HG03045 (cell line): Measurements from ENCODE around the gene PLSCR2.
"Not testable (repeated sequence)": the region's sequence is repeated elsewhere in the genome, so short reads cannot be mapped to it uniquely, and the experiment has no call there.

Experiments used
- ATAC-seq: cut with Tn5 transposase; IDR thresholded peaks from one replicate; pipeline ENCODE4 v1.9.1; 2021; ENCODE audit warnings: mild to moderate bottlenecking, moderate library complexity; ENCODE audit not compliant: unreplicated experiment

PLSCR2 gene

GRCh38 chr3:146491303-146491702 is 21.9 kb upstream of the PLSCR2 start:
- ATAC-seq: no peak

- no peak for ATAC-seq
Measured at GRCh38 chr3:146485297-146485696, 15.9 kb upstream of the PLSCR2 start.

- no peak for ATAC-seq
Measured at GRCh38 chr3:146476094-146476740, 6.9 kb upstream of the PLSCR2 start.

- ATAC-seq: not testable (repeated sequence)
Measured at GRCh38 chr3:146474976-146475375, 5.6 kb upstream of the PLSCR2 start.

- no peak for ATAC-seq
Measured at GRCh38 chr3:146473726-146474125, 4.4 kb upstream of the PLSCR2 start.

GRCh38 chr3:146472611-146473010 is 3.2 kb upstream of the PLSCR2 start:
- ATAC-seq: no peak

GRCh38 chr3:146471012-146471411 is 1.7 kb upstream of the PLSCR2 start:
- ATAC-seq: no peak

- no peak for ATAC-seq
Measured at GRCh38 chr3:146470425-146470990, 1.1 kb upstream of the PLSCR2 start.

- ATAC-seq: no peak
Measured at GRCh38 chr3:146468671-146469149, 651 bp downstream of the PLSCR2 start.

GRCh38 chr3:146468234-146468633 is 1.1 kb downstream of the PLSCR2 start:
- no peak for ATAC-seq

GRCh38 chr3:146466604-146467003 is 2.8 kb downstream of the PLSCR2 start:
- ATAC-seq: no peak

GRCh38 chr3:146465693-146466465 is 3.5 kb downstream of the PLSCR2 start:
- ATAC-seq: no peak

GRCh38 chr3:146464783-146465182 is 4.6 kb downstream of the PLSCR2 start:
- no peak for ATAC-seq

- no peak for ATAC-seq
Measured at GRCh38 chr3:146464005-146464595, 5.3 kb downstream of the PLSCR2 start.

GRCh38 chr3:146454796-146455195 is 14.6 kb downstream of the PLSCR2 start:
- ATAC-seq: no peak

- ATAC-seq: no peak
Measured at GRCh38 chr3:146449613-146450012, 19.7 kb downstream of the PLSCR2 start.

- ATAC-seq: no peak
Measured at GRCh38 chr3:146449076-146449475, 20.3 kb downstream of the PLSCR2 start.

GRCh38 chr3:146446026-146446425 is 23.3 kb downstream of the PLSCR2 start:
- no peak for ATAC-seq

- ATAC-seq: not testable (repeated sequence)
Measured at GRCh38 chr3:146440310-146440709, 29.1 kb downstream of the PLSCR2 start.

GRCh38 chr3:146432066-146432465 is 37.3 kb downstream of the PLSCR2 start:
- no peak for ATAC-seq

GRCh38 chr3:146431240-146431639 is 38.1 kb downstream of the PLSCR2 start:
- ATAC-seq: no peak

- no peak for ATAC-seq
Measured at GRCh38 chr3:146425341-146425740, 44.0 kb downstream of the PLSCR2 start.
